Muscle layer of duodenum (tissue), 2 donors: Measurements from ENCODE around the gene FLT4.
"Not testable (repeated sequence)": the region's sequence is repeated elsewhere in the genome, so short reads cannot be mapped to it uniquely, and the experiment has no call there.

Experiments
- H3K27ac ChIP-seq: one replicate; pipeline ENCODE4 v1.7.0; 2013; ENCODE audit warnings: mild to moderate bottlenecking, low read length
- H3K27me3 ChIP-seq: one replicate; pipeline ENCODE4 v1.7.0; 2013; ENCODE audit warnings: low read depth, mild to moderate bottlenecking, control low read depth, low read length
- H3K36me3 ChIP-seq, 2 donors: one replicate each; pipeline ENCODE4 v1.7.0; 2013; ENCODE audit warnings: low read length in 2 of 2, control low read depth in 1 of 2, mild to moderate bottlenecking in 1 of 2; ENCODE audit not compliant: insufficient read depth in 2 of 2, control insufficient read depth in 1 of 2
- H3K4me1 ChIP-seq, 2 donors: one replicate each; pipeline ENCODE4 v1.7.0; 2013; ENCODE audit warnings: low read length in 2 of 2, mild to moderate bottlenecking in 2 of 2, control low read depth in 1 of 2, moderate library complexity in 1 of 2; ENCODE audit not compliant: insufficient read depth in 2 of 2, control insufficient read depth in 1 of 2
- H3K4me3 ChIP-seq, 2 donors: one replicate each; pipeline ENCODE4 v1.7.0; 2013; ENCODE audit warnings: low read length in 2 of 2, low read depth in 1 of 2, mild to moderate bottlenecking in 1 of 2
- H3K9me3 ChIP-seq, 2 donors: one replicate each; pipeline ENCODE4 v1.7.0; 2013; ENCODE audit warnings: low read length in 2 of 2, control low read depth in 1 of 2, mild to moderate bottlenecking in 1 of 2; ENCODE audit not compliant: control insufficient read depth in 1 of 2
- donor health status: healthy.

The FLT4 gene

DNA sequence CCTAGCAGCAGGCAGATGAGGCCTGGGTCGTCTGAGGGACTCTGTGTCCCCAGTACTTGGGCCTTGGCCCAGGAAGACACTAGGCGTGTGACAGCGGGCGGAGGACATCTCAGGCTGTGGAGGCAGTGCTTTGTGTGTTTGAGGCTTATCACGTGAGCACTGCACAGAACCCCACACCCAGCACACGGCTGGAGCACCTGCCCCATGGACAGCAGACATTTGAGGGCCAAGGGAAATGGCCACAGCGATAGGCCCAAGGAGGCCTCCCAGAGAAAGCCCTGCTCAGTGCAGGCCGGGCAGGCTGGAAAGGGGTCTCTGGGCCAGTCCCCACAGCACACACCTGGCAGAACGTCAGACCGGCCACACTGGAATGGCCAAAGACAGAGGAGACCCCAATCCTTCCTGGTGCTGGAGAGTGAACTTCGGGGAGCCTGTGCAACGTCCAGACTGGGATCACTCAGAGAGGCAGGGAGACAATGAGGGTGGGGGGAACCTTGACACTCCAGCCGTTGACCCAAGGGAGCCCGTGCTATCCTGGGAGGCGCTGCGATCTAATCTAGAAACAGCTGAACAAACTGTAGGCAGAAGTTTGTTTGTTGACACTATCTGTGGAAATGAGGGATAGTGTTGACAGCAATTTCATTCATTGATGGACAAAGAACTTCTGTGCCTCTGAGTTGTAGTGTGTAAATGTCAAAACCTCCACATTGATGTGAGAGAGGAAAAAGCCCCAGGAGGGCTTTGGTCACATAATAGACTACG, 19.6 kb upstream of the FLT4 start:
- no peak overlapping the region for H3K27ac ChIP-seq
- peaks cover 0 to 4% of the 10 kb centered on the region in 2 donors for H3K4me1 ChIP-seq
- H3K4me3 ChIP-seq = no peak overlapping the region
- H3K36me3 ChIP-seq = no peaks in the 10 kb centered on the region
- H3K27me3 ChIP-seq = peaks cover 6% of the 10 kb centered on the region
- H3K9me3 ChIP-seq = no peaks in the 10 kb centered on the region

DNA sequence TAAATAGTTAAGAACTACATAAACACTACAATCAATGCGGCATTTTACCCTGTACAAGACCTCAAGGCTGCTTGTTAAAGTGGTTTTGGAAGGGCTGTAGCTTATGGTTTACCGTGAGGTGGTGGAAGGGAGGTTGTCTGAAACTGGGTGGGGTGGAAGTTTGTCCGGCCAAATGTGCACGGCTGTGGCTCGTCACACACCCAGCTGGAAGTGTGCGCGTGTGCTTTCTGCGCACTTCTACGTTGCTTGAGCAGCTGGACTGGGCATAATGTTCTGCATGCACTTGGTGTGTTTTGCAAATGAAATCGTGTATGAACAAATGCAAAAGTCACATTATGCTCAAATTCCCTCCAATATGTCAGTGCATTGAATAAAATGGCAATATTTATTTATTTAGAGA, 17.4 kb upstream of the FLT4 start:
- Histone ChIP-seq H3K9me3 (no peaks in the 10 kb centered on the region), H3K4me1 (no peaks in the 10 kb centered on the region), H3K4me3 (no peak overlapping the region), H3K27me3 (no peaks in the 10 kb centered on the region), H3K36me3 (no peaks in the 10 kb centered on the region), H3K27ac (no peak overlapping the region)

DNA sequence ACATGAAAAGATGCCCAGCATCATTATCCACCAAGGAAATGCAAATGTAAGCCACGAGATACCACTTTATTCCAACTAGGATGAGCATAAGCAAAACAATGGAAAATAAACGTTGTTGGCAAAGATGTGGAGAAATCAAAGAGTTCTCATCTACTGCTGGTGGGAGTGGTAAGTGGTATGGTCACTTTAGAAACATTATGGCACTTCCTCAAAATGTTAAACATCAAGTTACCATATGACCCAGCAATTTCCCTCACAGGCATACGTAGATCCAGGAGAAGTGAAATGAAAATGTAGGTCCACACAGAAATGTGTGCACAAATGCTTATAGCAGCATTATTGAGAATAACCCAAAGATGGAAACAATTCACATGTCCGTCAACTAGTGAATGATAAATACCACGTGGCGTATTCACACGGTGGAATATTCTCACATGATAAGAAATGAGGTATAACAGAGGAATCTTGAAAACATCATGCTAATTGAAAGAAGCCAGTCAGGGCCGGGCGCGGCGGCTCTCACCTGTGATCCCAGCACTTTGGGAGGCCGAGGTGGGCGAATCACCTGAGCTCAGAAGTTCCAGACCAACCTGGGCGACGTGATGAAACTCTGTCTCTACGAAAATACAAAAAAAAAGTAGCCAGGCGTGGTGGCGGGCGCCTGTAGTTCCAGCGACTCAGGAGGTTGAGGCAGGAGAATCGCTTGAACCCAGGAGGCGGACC, 16.4 kb upstream of the FLT4 start:
- H3K36me3 ChIP-seq = no peaks in the 10 kb centered on the region
- no peak overlapping the region for H3K4me3 ChIP-seq
- H3K27ac ChIP-seq = no peak overlapping the region
- H3K27me3 ChIP-seq = no peaks in the 10 kb centered on the region
- no peaks in the 10 kb centered on the region for H3K4me1 ChIP-seq
- H3K9me3 ChIP-seq = no peaks in the 10 kb centered on the region

DNA sequence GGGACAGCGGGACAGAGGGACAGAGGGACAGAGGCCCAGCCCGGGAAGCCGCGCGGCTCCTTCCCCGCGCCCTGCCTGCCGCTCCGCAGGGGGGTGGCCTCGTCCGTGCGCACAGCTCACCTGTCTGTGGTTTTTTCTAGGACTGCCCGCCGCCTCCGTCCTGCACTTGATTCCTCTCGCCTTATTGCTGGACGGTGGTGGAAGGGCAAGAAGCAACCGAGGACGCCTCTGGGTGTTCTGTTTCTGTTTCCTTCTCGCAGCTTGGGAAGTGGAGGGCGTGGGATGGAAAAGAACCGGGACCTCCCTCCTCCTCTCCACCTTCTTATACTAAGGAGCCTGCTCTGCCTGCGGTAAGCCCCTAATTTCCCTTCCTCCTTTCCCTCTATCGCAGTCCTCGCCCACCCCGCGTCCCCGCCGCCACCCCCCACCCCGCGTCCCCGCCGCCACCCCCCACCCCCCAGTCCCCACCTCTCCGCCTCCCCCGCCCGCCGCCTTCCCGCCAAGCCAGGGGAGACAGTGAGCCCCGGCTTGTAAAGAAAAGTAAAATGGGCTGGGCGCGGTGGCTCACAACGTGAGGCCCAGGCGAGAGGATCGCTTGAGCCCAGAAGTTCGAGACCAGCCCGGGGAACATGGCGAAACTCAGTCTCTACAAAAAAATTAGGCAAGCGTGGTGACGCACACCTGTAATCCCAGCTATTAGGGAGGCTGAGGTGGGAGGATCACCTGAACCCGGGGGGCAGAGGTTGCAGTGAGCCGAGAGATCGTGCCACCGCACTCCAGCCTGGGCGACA, 9.6 kb upstream of the FLT4 start:
- Histone ChIP-seq H3K27ac (no peak overlapping the region), H3K4me1 (no peaks in the 10 kb centered on the region), H3K4me3 (no peak overlapping the region), H3K27me3 (peaks cover 4% of the 10 kb centered on the region), H3K36me3 (no peaks in the 10 kb centered on the region), H3K9me3 (no peaks in the 10 kb centered on the region)

DNA sequence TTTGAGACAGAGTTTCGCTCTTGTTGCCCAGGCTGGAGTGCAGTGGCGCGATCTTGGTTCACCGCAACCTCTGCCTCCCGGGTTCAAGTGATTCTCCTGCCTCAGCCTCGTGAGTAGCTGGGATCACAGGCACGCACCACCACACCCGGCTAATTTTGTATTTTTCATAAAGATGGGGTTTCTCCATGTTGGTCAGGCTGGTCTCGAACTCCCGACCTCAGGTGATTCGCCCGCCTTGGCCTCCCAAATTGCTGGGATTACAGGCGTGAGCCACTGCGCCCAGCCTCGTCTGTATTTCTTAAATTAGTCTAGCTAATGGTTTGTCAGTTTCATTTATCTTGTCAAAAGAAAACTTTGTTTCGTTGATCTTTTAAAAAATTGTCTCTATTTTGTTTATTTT, 5.8 kb upstream of the FLT4 start:
- not testable (repeated sequence) for H3K4me3 ChIP-seq, H3K9me3 ChIP-seq, H3K27ac ChIP-seq, H3K36me3 ChIP-seq, H3K27me3 ChIP-seq, H3K4me1 ChIP-seq

DNA sequence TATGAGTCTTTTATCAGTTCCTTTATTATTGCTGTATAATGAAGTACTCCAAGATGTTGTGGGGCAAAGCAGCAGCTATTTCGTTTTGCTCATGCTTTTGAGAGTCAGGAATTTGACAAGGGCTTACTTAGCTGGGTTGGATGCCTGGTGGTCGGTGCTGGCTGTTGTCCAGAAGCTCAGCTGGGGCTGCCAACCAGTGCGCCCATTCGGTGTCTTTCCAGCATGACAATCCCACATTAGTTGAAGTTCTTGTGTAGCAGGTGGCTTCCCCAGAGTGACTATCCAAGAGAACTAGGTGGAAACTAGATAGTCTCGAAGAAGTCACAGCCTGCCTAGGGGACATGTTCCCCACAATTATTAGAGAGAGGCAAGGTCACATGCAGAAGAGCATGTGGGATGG, 3.4 kb upstream of the FLT4 start:
- Histone ChIP-seq H3K27me3 (peaks cover 16% of the 10 kb centered on the region), H3K27ac (no peak overlapping the region), H3K9me3 (no peaks in the 10 kb centered on the region), H3K36me3 (no peaks in the 10 kb centered on the region), H3K4me3 (no peak overlapping the region), H3K4me1 (peaks cover 0 to 16% of the 10 kb centered on the region in 2 donors)

DNA sequence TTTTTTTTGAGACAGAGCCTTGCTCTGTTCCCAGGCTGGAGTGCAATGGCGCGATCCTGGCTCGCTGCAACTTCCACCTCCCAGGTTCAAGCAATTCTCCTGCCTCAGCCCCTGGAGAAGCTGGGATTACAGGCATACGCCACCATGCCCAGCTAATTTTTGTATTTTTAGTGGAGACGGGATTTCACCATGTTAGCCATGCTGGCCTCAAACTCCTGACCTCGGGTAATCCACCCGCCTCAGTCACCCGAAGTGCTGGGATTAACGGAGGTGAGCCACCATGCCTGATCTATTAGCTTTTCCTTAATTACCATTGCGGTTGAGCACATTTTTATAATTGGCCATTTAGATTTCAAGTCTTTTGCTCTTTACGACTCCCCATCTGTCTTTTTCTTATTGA, 2.9 kb upstream of the FLT4 start:
- no peak overlapping the region for H3K27ac ChIP-seq
- no peak overlapping the region for H3K4me3 ChIP-seq
- H3K27me3 ChIP-seq = peaks cover 16% of the 10 kb centered on the region
- peaks cover 0 to 16% of the 10 kb centered on the region in 2 donors for H3K4me1 ChIP-seq
- no peaks in the 10 kb centered on the region for H3K9me3 ChIP-seq
- H3K36me3 ChIP-seq = no peaks in the 10 kb centered on the region

DNA sequence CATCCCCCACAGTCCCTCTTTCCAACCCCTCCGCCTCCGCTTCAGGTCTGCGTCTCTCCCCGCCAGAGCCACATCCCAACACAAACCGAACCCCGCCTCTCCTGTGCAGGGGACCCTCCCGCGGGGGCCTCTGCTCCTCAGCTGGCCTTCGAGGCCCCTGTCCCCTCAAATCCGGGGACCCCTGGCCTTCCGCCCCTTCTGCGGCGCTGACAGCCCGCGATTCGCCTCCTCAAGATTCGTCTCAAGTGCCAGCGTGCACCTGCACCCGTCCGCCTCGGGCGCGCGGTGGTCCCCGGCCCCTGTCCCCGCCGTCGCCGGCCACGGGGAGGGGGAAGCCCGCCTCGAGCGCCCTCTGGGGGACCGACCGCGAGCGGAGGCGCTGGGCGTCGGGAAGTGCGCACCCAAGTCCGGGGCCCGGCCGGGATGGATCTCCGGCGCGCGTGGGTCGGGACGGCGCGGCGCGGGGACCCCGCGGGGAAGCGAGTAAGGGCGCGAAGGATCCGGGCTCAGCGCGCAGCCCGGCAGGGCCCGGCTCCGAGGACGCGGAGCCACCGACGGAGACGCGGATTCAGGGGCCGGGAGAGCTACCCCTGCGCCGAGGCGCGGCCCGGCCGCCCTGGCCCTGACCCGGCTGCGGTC, 623 bp downstream of the FLT4 start:
- Histone ChIP-seq H3K27ac (no peak overlapping the region), H3K4me1 (peaks cover 0 to 16% of the 10 kb centered on the region in 2 donors), H3K9me3 (no peaks in the 10 kb centered on the region), H3K36me3 (no peaks in the 10 kb centered on the region), H3K27me3 (peaks cover 16% of the 10 kb centered on the region), H3K4me3 (peak overlapping the region in 1 of 2 donors; percentile 60)

DNA sequence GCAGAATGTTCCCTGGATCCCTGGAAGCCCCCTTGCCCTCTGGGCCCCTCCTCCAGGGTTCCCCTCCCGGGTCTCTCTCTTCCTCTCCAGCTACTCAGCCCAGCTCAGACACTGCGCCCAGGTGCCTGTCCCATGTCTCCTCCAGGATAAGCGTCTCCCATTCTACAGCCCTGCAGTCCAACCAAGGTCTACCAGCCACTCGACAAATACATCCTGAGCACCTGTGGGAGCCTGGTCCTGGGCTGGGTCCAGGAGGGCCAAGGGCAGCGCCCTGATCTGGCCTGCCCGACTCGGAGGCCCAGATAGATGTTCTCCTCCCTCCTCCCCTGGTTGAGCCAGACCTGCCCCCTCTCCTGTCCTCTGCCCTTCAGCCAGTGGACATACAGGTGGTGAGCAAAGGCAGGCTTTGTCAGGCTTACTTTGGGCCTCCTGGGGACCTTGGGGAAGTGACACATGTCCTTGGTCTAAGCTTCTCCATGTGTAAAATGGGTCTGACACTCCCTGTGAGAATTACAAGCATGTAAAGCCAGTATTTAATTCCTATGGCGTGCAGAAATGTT, 1.4 kb downstream of the FLT4 start:
- peak overlapping the region in 1 of 2 donors; percentile 60 for H3K4me3 ChIP-seq
- no peaks in the 10 kb centered on the region for H3K36me3 ChIP-seq
- peaks cover 0 to 16% of the 10 kb centered on the region in 2 donors for H3K4me1 ChIP-seq
- no peaks in the 10 kb centered on the region for H3K9me3 ChIP-seq
- no peak overlapping the region for H3K27ac ChIP-seq
- peaks cover 16% of the 10 kb centered on the region for H3K27me3 ChIP-seq

DNA sequence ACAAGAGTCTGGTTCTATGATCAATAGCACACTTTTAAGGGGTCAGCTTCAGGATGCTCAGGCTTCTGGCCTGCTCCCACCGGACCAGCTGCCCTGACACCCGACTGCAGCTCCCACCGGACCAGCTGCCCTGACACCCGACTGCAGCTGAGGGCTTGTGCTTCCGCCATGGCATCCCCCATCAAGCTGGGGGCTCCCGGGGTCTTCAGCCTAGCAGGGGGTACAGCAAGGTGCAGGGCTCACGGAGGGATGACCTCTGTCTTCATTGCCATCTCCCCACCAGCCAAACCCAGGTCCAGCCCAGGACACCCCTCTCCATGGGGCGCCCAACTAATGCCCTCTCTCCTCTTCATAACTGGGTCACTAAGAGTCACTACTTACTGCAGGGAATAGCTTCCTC, 1.9 kb downstream of the FLT4 start:
- H3K36me3 ChIP-seq = no peaks in the 10 kb centered on the region
- H3K27me3 ChIP-seq = peaks cover 16% of the 10 kb centered on the region
- H3K4me3 ChIP-seq = no peak overlapping the region
- peaks cover 0 to 16% of the 10 kb centered on the region in 2 donors for H3K4me1 ChIP-seq
- H3K9me3 ChIP-seq = no peaks in the 10 kb centered on the region
- H3K27ac ChIP-seq = no peak overlapping the region

DNA sequence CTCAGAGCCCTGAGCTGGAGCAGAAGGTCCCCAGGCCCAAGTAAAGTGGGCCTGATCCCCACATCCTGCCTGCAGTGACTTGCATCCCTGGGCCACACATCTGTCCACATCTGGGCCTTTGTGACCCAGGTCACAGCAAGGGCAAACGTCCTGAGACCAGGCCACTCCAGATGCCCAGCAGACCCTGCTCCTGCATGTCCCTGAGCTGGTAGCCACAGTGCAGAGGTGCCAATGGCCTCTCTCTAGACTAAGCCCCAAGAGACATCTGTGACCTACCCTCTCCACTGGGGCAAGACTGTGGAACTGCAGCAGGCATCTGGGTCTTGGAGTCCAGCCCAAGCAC, 2.5 kb downstream of the FLT4 start:
- H3K27me3 ChIP-seq = peaks cover 16% of the 10 kb centered on the region
- H3K36me3 ChIP-seq = no peaks in the 10 kb centered on the region
- H3K4me1 ChIP-seq = peaks cover 0 to 16% of the 10 kb centered on the region in 2 donors
- no peaks in the 10 kb centered on the region for H3K9me3 ChIP-seq
- no peak overlapping the region for H3K27ac ChIP-seq
- H3K4me3 ChIP-seq = no peak overlapping the region
